NCI-H2107 treated with DMSO at 0.1 percent for 48 hours (cell line): ENCODE measurements around the gene SLU7.

ENCODE experiments used
- DNase-seq: peaks from one replicate; lab custom pipeline; 2025; ENCODE audit not compliant: unreplicated experiment; lab: John Stamatoyannopoulos, UW

Gene SLU7

DNA sequence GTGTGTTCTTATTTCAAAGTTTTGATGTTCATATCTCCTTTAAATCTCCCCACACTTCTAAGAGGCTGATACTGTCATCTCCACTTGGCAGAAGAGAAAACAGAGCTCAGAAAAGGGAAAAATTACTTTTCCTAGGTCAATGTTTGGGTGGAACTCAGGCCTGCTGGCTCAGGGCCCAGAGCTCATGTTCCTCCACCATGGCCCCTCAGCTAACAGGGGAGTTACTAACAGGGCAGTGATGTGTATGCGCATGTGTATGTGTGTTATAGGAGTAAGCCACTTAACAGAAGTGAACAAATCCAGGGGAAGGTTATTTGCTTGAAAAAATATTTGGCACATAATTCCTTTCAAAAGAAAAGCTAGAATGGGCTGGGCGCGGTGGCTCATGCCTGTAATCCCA, 51.0 kb downstream of the SLU7 start:
- no peak for DNase-seq

GRCh38 chr5:160367261-160367660, 51.6 kb downstream of the SLU7 start:
- DNase-seq, result no peak

DNA sequence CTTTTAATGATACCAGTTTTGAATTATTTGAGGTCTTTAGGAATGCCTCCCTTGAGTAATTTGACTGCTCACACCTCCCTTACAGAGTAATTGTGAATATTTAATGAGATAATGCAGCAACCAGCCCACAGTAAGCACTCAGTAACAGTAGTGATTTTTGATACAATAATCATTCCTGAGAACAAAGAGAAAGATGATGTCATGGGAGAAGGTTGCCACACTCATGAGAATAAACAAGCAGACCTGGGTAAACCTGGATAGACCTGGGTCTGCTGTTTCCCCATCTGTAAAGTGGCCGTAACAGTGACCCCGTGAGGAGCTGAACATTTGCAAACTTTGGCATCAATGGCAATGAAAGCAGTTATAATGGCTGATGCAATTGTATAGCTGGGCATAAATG, 52.7 kb downstream of the SLU7 start:
- DNase-seq, result no peak

GRCh38 chr5:160363660-160364395, 55.1 kb downstream of the SLU7 start:
- DNase-seq, result no peak

- DNase-seq, result no peak
Measured at GRCh38 chr5:160363211-160363610, 55.7 kb downstream of the SLU7 start.

- no peak for DNase-seq
Measured at GRCh38 chr5:160361624-160362228, 57.2 kb downstream of the SLU7 start.

DNA sequence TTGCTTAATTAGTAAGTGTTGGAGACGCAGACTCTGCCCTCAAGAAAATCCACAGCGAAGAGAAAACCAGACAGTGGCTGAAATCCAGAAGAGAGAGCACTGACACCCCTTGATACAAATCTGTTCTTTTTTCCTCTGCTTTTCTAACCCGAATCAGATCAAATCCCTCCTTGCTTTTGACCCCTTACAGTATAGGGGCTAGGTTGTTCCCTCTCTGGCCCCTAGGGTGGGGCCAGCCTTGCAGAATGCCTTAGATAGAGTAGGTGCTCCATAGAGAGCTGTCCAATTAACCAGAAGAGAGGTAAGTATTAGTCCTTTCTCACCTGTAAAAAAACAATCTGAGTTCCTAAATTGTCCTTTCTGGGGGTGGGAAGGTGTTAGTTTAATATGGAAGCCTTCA, 58.6 kb downstream of the SLU7 start:
- DNase-seq, result no peak

- no peak for DNase-seq
Measured at GRCh38 chr5:160359816-160360215, 59.1 kb downstream of the SLU7 start.

DNA sequence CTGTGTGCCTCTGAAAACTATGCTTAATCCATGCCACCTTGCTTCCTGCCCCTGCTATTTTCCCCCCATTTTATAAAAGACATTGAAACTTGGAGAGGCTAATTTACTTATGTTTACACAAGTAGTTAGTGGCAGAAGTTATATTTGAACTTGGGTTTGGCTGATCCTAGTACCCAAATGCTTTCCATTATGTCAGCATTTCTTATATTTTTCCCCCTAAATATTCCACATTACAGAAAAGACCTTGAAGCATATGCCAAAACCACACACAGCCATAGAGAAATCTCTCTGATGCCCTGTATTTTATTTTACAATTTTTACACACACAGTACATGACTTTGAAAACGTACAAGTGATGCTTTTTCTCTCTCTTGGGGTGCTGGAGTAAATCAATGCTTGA, 59.6 kb downstream of the SLU7 start:
- no peak for DNase-seq

DNA sequence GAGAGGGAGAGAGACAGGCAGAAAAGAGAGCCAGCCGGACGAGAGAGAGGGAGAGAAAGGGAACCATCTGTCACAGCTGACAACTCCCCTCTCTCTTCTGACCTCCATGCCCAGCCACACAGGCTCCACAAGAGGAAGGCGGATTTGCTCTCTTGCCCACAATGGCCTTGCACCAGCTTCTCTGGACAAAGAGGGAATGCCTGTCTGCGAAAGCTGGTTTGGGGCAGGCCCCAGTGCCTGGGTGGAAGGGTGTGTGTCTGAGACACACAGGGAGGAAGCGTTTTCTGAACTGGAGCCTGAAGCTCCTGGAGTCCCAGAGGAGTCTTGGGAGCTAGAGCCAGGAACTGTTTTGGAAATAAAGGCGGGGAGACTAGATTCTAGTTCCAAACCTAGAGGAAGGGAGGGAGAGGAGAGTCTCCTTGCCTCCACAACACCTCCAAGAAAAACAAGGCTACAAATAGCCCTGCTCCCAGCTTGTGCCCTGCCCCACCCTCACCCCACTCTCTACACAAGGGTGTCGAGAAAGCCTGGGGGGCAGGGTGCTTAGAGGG, 60.9 kb downstream of the SLU7 start:
- no peak for DNase-seq

GRCh38 chr5:160357394-160357793, 61.5 kb downstream of the SLU7 start:
- no peak for DNase-seq

- no peak for DNase-seq
Measured at GRCh38 chr5:160356550-160357347, 62.1 kb downstream of the SLU7 start.

GRCh38 chr5:160354666-160355065, 64.2 kb downstream of the SLU7 start:
- no peak for DNase-seq

DNA sequence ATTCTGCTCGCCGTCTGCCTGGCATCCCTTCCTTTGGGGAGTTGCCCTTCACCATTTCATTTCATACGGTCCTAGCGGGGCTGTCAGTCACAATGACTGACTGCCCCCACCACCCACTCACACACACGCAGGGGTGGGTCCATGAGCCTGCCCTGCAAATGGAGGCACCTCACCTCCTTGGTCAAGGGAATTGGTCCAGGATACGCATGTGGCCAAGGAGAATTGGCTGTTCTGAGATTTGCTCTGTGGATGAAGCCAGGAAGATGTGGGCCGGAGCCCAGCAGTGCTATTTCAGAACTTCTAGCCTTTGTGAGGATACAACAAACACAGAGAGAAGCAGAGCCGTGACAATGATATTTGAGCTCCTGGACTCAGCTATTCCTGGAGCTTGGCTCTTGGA, 65.5 kb downstream of the SLU7 start:
- DNase-seq, result no peak

DNA sequence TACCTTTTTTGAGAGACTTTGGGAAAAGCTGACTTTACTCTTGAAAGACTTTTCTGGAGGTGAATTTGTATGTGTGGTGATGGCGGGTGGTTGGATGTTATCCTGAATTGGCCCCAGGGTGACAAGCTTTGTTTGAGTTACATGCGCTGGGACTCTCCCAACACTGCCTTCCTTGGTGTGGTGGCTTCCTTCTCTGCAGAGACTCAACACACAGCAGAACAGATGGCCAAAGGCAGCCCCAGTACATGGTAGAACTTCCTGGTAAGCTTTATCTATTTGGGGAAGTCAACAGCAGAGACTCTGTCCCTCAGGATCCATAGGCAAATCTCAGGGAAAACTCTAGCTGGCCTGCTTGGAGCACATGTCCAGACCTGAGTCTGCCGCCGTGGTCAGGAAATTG, 66.6 kb downstream of the SLU7 start:
- no peak for DNase-seq
